ENCODE data around the gene LRRC63. TPM values are rescaled to one million over a fixed set of nuclear protein-coding genes. Genes with fewer than 3 reads are reported as not detected.

Gene LRRC63
- total and polyA plus RNA-seq, 2 donors (not counting 3 experiments of a cell fraction or from before 2014, with no cell fraction given), result 0.04 TPM; not detected in 1

DNA sequence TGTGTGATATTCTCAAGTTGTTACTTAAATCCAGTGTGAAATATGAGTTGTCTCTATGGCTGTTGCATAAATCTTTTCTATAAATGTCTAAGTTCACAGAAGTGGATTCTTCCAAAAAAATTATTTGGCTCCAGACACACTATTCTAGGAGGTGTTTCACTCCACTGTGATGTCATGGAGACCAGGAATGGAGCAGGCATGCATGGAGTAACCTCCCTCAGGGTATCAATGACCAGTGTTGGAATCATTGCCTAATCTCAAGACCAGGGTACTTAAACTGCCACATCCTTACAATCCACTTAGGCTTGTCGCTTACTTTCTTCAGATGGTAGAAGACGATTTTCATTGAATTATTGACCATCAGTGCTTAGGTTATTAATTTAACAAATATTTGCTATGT, 55.4 kb downstream of the LRRC63 start:
- CTCF ChIA-PET, result interaction anchor here (1.2 kb wide), 1 partner anchor 22 kb away, joined by 3 read pairs; no protein-coding TSS in a partner anchor
- intact Hi-C loops (cut with micrococcal nuclease), result no loop called here
- BruUV-seq (replicated peaks), result no TSS peak
- H3K9ac ChIP-seq (replicated peaks; ENCODE audit: extremely low read depth, insufficient read depth, low read length), result no peak overlapping the region
- H3K4me2 ChIP-seq (ENCODE audit: insufficient read depth, low read length), result no peak overlapping the region
- TF ChIP-seq, protein P1, sequence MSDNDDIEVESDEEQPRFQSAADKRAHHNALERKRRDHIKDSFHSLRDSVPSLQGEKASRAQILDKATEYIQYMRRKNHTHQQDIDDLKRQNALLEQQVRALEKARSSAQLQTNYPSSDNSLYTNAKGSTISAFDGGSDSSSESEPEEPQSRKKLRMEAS (IDR thresholded peaks at IDR 0.05; ENCODE audit: insufficient read depth, insufficient read length), result no peak
- TF ChIP-seq POLR2AphosphoS5 (IDR thresholded peaks at IDR 0.05; ENCODE audit: insufficient read depth, low read depth, low read length) (no peak), GATA2 (IDR thresholded peaks at IDR 0.05; ENCODE audit: insufficient read depth, insufficient read length, low read depth, low read length) (no peak), JUN (IDR thresholded peaks at IDR 0.05; ENCODE audit: borderline replicate concordance, insufficient read depth, insufficient read length, low read depth) (no peak), MYC (IDR thresholded peaks at IDR 0.05; ENCODE audit: low read depth, low read length) (no peak), EZH2 (IDR thresholded peaks at IDR 0.05; ENCODE audit: borderline replicate concordance, low read depth, low read length, severe bottlenecking) (no peak), FOS (IDR thresholded peaks at IDR 0.05; ENCODE audit: borderline replicate concordance, insufficient read depth, low read length) (no peak), POLR2A (IDR thresholded peaks at IDR 0.05; ENCODE audit: low read depth, low read length) (no peak)
- TF ChIP-seq, protein P2, sequence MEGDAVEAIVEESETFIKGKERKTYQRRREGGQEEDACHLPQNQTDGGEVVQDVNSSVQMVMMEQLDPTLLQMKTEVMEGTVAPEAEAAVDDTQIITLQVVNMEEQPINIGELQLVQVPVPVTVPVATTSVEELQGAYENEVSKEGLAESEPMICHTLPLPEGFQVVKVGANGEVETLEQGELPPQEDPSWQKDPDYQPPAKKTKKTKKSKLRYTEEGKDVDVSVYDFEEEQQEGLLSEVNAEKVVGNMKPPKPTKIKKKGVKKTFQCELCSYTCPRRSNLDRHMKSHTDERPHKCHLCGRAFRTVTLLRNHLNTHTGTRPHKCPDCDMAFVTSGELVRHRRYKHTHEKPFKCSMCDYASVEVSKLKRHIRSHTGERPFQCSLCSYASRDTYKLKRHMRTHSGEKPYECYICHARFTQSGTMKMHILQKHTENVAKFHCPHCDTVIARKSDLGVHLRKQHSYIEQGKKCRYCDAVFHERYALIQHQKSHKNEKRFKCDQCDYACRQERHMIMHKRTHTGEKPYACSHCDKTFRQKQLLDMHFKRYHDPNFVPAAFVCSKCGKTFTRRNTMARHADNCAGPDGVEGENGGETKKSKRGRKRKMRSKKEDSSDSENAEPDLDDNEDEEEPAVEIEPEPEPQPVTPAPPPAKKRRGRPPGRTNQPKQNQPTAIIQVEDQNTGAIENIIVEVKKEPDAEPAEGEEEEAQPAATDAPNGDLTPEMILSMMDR (IDR thresholded peaks at IDR 0.05; ENCODE audit: extremely low read depth in 1 of 2, insufficient read depth in 1 of 2, low read depth in 1 of 2, low read length in 2 of 2), result no peak
- no peak overlapping the region for H3K27ac ChIP-seq (ENCODE audit: insufficient read depth, low read depth, low read length)
- no peaks in the 10 kb centered on the region for H4K20me1 ChIP-seq (replicated peaks; ENCODE audit: control insufficient read depth, extremely low read depth, insufficient read depth, low read length)
- POLR2A ChIA-PET, result no interaction called here
- dilution Hi-C loops (cut with MboI; ENCODE audit: extremely low pct_ligation_motif_present, low sequenced_read_pairs), result no loop called here
- DNase-seq (ENCODE audit: low read depth, low spot score) (no peak), FAIRE-seq (no peak)
- peaks cover 0 to 8% of the 10 kb centered on the region in 2 experiments for H3K27me3 ChIP-seq (ENCODE audit: control insufficient read depth in 2 of 2, insufficient read depth in 2 of 2, low read length in 2 of 2)
- H3K4me1 ChIP-seq (ENCODE audit: control insufficient read depth, extremely low read depth, insufficient read depth, low read length), result no peaks in the 10 kb centered on the region
- no peak overlapping the region for H3K4me3 ChIP-seq (replicated peaks in 1 of 3; ENCODE audit: insufficient read depth in 1 of 3, low read depth in 1 of 3, low read length in 3 of 3)
- no peaks in the 10 kb centered on the region for H3K9me1 ChIP-seq (replicated peaks; ENCODE audit: control insufficient read depth, extremely low read depth, insufficient read depth, low read length)
- H3K79me2 ChIP-seq (ENCODE audit: control insufficient read depth, insufficient read depth, low read length), result no peaks in the 10 kb centered on the region
- no peaks in the 10 kb centered on the region for H3K9me3 ChIP-seq (replicated peaks; ENCODE audit: control insufficient read depth, insufficient read depth, low read length)
- H3K36me3 ChIP-seq (ENCODE audit: control insufficient read depth in 2 of 2, extremely low read depth in 1 of 2, insufficient read depth in 2 of 2, low read length in 2 of 2), result no peaks in the 10 kb centered on the region
- H2AFZ ChIP-seq (ENCODE audit: low read depth, low read length), result no peak overlapping the region
